NCI-H2171 treated with DMSO at 0.1 percent for 48 hours (cell line): ENCODE results near the gene FCER2.
"Not testable (repeated sequence)": the region's sequence is repeated elsewhere in the genome, so short reads cannot be mapped to it uniquely, and the experiment has no call there.

Experiments used
- DNase-seq: peaks from one replicate; lab custom pipeline; 2025; lab: John Stamatoyannopoulos, UW

FCER2 gene

GRCh38 chr19:7645656-7646425, 56.1 kb downstream of the FCER2 start:
- DNase-seq = no peak

GRCh38 chr19:7645163-7645562, 56.8 kb downstream of the FCER2 start:
- DNase-seq = no peak

- DNase-seq = no peak
These were observed 57.4 kb downstream of the FCER2 start for GRCh38 chr19:7644550-7644877.

GRCh38 chr19:7643629-7644549, 58.0 kb downstream of the FCER2 start:
- not testable (repeated sequence) for DNase-seq

- no peak for DNase-seq
These were observed 58.9 kb downstream of the FCER2 start for GRCh38 chr19:7643031-7643415.

GRCh38 chr19:7642295-7643030, 59.5 kb downstream of the FCER2 start:
- DNase-seq = no peak

- DNase-seq = no peak
These were observed 60.3 kb downstream of the FCER2 start for GRCh38 chr19:7641290-7642276.

- no peak for DNase-seq
These were observed 61.1 kb downstream of the FCER2 start for GRCh38 chr19:7640803-7641202.

GRCh38 chr19:7639863-7640348, 62.0 kb downstream of the FCER2 start:
- no peak for DNase-seq

- DNase-seq = peak; percentile 49
These were observed 63.0 kb downstream of the FCER2 start for GRCh38 chr19:7638802-7639465.
